GM12878 (cell line): ENCODE data around the gene GPR146. TPM values are rescaled to one million over a fixed set of nuclear protein-coding genes. Genes with fewer than 3 reads are reported as not detected.
A peak's percentile ranks its signal among the peaks of the same experiment; 100 is the strongest.

Source experiments
- ATAC-seq: fragments of 200-7000 bp; cut with Tn5 transposase; 3 replicates; pipeline ENCODE4 v1.9.1; 2020; ENCODE audit warnings: mild to moderate bottlenecking, moderate library complexity
- BruUV-seq: library from RNA; stranded (reverse); fragments of 400-500 nt; replicated peaks from 2 replicates; lab custom pipeline; 2021; lab: Mats Ljungman, UMichigan
- CTCF ChIA-PET: fragments of 300-600 bp; sonication (Branson Sonifier 250); formaldehyde crosslinking; extraction: SDS; loops from one replicate; lab custom pipeline; 2021; ENCODE audit warnings: inconsistent platforms; lab: Yijun Ruan, JAX
- POLR2A ChIA-PET: fragments of 350-600 bp; formaldehyde crosslinking; extraction: SDS; loops from one replicate; lab custom pipeline; 2021; ENCODE audit warnings: inconsistent platforms; lab: Charles Lee
- RAD21 ChIA-PET: fragments of 300-600 bp; sonication (Branson Sonifier 250); formaldehyde crosslinking; loops from one replicate; lab custom pipeline; 2023; ENCODE audit warnings: antibody characterized with exemption; ENCODE audit not compliant: unreplicated experiment; lab: Charles Lee
- SMC1A ChIA-PET: fragments of 300-600 bp; sonication (Branson Sonifier 250); formaldehyde crosslinking; loops from one replicate; lab custom pipeline; 2023; ENCODE audit not compliant: unreplicated experiment, uncharacterized antibody; lab: Charles Lee
- DNase-seq: peaks from one replicate; pipeline ENCODE4 v3.0.0-alpha.2; 2011; ENCODE audit warnings: low read depth, low spot score
- FAIRE-seq: peaks from 3 replicates; lab custom pipeline; 2011; peaks lifted over from hg19 to GRCh38; lab: Jason Lieb, UNC
- H2AFZ ChIP-seq: 2 replicates; pipeline ENCODE4 v1.6.0; 2011; ENCODE audit warnings: low read depth, low read length, control low read depth; ENCODE audit not compliant: control insufficient read depth
- H3K27ac ChIP-seq: 2 replicates; pipeline ENCODE4 v1.5.1; 2011; ENCODE audit warnings: control low read depth; ENCODE audit not compliant: control insufficient read depth, insufficient read depth
- H3K27me3 ChIP-seq, 2 experiments: replicated peaks in 1 of 2; 2 replicates each; pipeline versions ENCODE4 v1.6.0 to v1.6.1; 2011; ENCODE audit warnings: low read length in 1 of 2; ENCODE audit not compliant: control insufficient read depth in 2 of 2, insufficient read depth in 2 of 2
- H3K36me3 ChIP-seq, 2 experiments: 2 replicates each; pipeline ENCODE4 v1.5.1; 2011; ENCODE audit warnings: low read length in 1 of 2; ENCODE audit not compliant: control insufficient read depth in 2 of 2, insufficient read depth in 2 of 2
- H3K4me1 ChIP-seq: 2 replicates; pipeline ENCODE4 v1.6.1; 2011; ENCODE audit warnings: mild to moderate bottlenecking, low read length, moderate library complexity, mixed read lengths; ENCODE audit not compliant: control insufficient read depth, insufficient read depth
- H3K4me2 ChIP-seq: 2 replicates; pipeline ENCODE4 v1.6.0; 2011; ENCODE audit warnings: control low read depth; ENCODE audit not compliant: control insufficient read depth, insufficient read depth
- H3K4me3 ChIP-seq: fragments of 200-600 bp; sonication (generic); 2 replicates; pipeline ENCODE4 v1.5.1; 2016
- H3K79me2 ChIP-seq: 2 replicates; pipeline ENCODE4 v1.6.0; 2011; ENCODE audit warnings: low read length; ENCODE audit not compliant: control insufficient read depth, insufficient read depth
- H3K9ac ChIP-seq: 2 replicates; pipeline ENCODE4 v1.8.0; 2011; ENCODE audit warnings: low read length, control low read depth, mixed read lengths; ENCODE audit not compliant: control insufficient read depth, insufficient read depth
- H3K9me3 ChIP-seq: replicated peaks from 3 replicates; pipeline ENCODE4 v1.5.1; 2011; ENCODE audit warnings: mild to moderate bottlenecking, low read length; ENCODE audit not compliant: control insufficient read depth, insufficient read depth
- H4K20me1 ChIP-seq: 2 replicates; pipeline ENCODE4 v1.6.0; 2011; ENCODE audit not compliant: control insufficient read depth, insufficient read depth
- NFYB ChIP-seq: IDR thresholded peaks from 2 replicates; pipeline ENCODE4 v1.6.1; 2011; ENCODE audit warnings: low read depth, mild to moderate bottlenecking, low read length, improper control_type of control experiment, moderate library complexity; ENCODE audit not compliant: insufficient read depth
- WGBS: methylation state at CpG from one replicate; pipeline ENCODE4 v1.1.6; 2016; ENCODE audit warnings: low lambda C conversion rate; ENCODE audit not compliant: insufficient replicate concordance, insufficient coverage; ENCODE audit errors: missing lambda C conversion rate; 5-methylcytosine and 5-hydroxymethylcytosine counted together
- in situ Hi-C: fragments of 300-500 bp; cut with MboI; formaldehyde crosslinking; loops from 9 replicates; pipeline ENCODE4 v1.14.3; 2018; ENCODE audit warnings: mixed read lengths
- intact Hi-C: fragments of 100-400 bp; cut with micrococcal nuclease; formaldehyde crosslinking; loops from one replicate; pipeline ENCODE4 v1.14.2; 2022; ENCODE audit not compliant: unreplicated experiment
- polyA plus RNA-seq, 11 experiments: library from polyadenylated mRNA; depleted of rRNA in 4 of 11; unstranded in 6 of 11; stranded (reverse) in 5 of 11; fragments of >200 nt; fragmentation: Nextera tagmentation in 4 of 11; fragmentation: Illumina TruSeq in 1 of 11; extraction: Ambion mirVana in 4 of 11; extraction: Trizol in 1 of 11; gene quantifications; 1 replicate in 1 of 11; 2 replicates in 10 of 11; pipeline versions ENCODE4 v1.2.1 to v1.2.3, GENCODE V29; 2011 to 2016; ENCODE audit warnings: inconsistent platforms in 2 of 11, missing spikeins in 2 of 11, low read depth in 1 of 11
- total RNA-seq, 4 experiments: library from RNA; depleted of rRNA in 3 of 4; stranded (reverse); fragments of >200 nt in 3 of 4; fragmentation: Illumina TruSeq in 1 of 4; extraction: Trizol in 1 of 4; gene quantifications; 2 replicates each; pipeline versions ENCODE4 v1.2.1 to v1.2.3, GENCODE V29; 2013 to 2021
- TF ChIP-seq, protein P1 (sequence below): fragments of 450-650 bp; IDR thresholded peaks from 2 replicates; pipeline ENCODE4 v1.6.1; 2016; ENCODE audit warnings: mild to moderate bottlenecking

Gene GPR146
- total and polyA plus RNA-seq, 10 of the 15 experiments (the other 5 are each of a cell fraction or from before 2014, with no cell fraction given): 0.19 to 12.0 (median 0.54) TPM; not detected in 2

- no peak for FAIRE-seq
- intact Hi-C loops (no loop called here), in situ Hi-C loops (loop anchor here (5.0 kb wide), 1 partner anchor 63 kb away; no protein-coding TSS in a partner anchor)
- peaks cover 18% of the 10 kb centered on the region for H3K4me1 ChIP-seq
- H3K4me2 ChIP-seq: peak overlapping the region; percentile 60
- no peak for ATAC-seq
- no peak overlapping the region for H2AFZ ChIP-seq
- ChIA-PET POLR2A (interaction anchor here (0.6 to 1.2 kb wide), 2 partner anchors 66 to 259 kb away, joined by 3 to 4 read pairs; no protein-coding TSS in a partner anchor), CTCF (interaction anchor here (9.3 kb wide), 1 partner anchor 66 kb away, joined by 280 read pairs; no protein-coding TSS in a partner anchor), SMC1A (interaction anchor here (1.3 to 2.1 kb wide), 3 partner anchors 25 to 66 kb away, joined by 7 to 8 read pairs (median 7); no protein-coding TSS in a partner anchor), RAD21 (interaction anchor here (0.6 to 3.4 kb wide), 3 partner anchors 22 to 66 kb away, joined by 3 to 11 read pairs (median 5); no protein-coding TSS in a partner anchor)
- H3K9ac ChIP-seq: no peak overlapping the region
- H3K27ac ChIP-seq: peak overlapping the region; percentile 52
- no peaks in the 10 kb centered on the region for H4K20me1 ChIP-seq
- no peak for TF ChIP-seq NFYB
- TF ChIP-seq, protein P1, sequence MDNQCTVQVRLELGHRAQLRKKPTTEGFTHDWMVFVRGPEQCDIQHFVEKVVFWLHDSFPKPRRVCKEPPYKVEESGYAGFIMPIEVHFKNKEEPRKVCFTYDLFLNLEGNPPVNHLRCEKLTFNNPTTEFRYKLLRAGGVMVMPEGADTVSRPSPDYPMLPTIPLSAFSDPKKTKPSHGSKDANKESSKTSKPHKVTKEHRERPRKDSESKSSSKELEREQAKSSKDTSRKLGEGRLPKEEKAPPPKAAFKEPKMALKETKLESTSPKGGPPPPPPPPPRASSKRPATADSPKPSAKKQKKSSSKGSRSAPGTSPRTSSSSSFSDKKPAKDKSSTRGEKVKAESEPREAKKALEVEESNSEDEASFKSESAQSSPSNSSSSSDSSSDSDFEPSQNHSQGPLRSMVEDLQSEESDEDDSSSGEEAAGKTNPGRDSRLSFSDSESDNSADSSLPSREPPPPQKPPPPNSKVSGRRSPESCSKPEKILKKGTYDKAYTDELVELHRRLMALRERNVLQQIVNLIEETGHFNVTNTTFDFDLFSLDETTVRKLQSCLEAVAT: peak; percentile 83; the same call in 1 of the 2 replicates
- DNase-seq: no peak
- H3K27me3 ChIP-seq: no peaks in the 10 kb centered on the region
- no peak overlapping the region for H3K4me3 ChIP-seq
- 55% methylated on average over 28 of the region's 28 CpGs for WGBS
- H3K36me3 ChIP-seq: peaks cover 3 to 9% of the 10 kb centered on the region in 2 experiments; a peak in 3 of 4 replicates
- BruUV-seq: no TSS peak
- no peaks in the 10 kb centered on the region for H3K9me3 ChIP-seq
- no peaks in the 10 kb centered on the region for H3K79me2 ChIP-seq
Measured at GRCh38 chr7:999149-999879, 45.0 kb upstream of the GPR146 start.
